CD4-positive, alpha-beta T cell treated with Interleukin-17A for 1 hour (primary cell): ENCODE data around the gene TLCD3B.
A peak's percentile ranks its signal among the peaks of the same experiment; 100 is the strongest.

Experiments used
- DNase-seq: peaks from one replicate; pipeline ENCODE4 v3.0.0-alpha.2; 2020

Gene TLCD3B

GRCh38 chr16:30030841-30031413, at the start of gene TLCD3B:
TSS of gene TLCD3B (minus strand) at chr16:30031271. CDS start at chr16:30030527, 744 bp downstream.
- no peak for DNase-seq

- no peak for DNase-seq
Measured at GRCh38 chr16:30079480-30079879, 48.4 kb upstream of the TLCD3B start.

GRCh38 chr16:30078744-30079143, 47.7 kb upstream of the TLCD3B start:
- DNase-seq: no peak

- no peak for DNase-seq
Measured at GRCh38 chr16:30077656-30078055, 46.6 kb upstream of the TLCD3B start.

- DNase-seq: peak; percentile 31
Measured at GRCh38 chr16:30076276-30076791, 45.3 kb upstream of the TLCD3B start.

- peak; percentile 90 for DNase-seq
Measured at GRCh38 chr16:30075503-30076275, 44.6 kb upstream of the TLCD3B start, which contains the start of gene PPP4C. TSS of gene PPP4C (plus strand) at chr16:30075994. CDS start at chr16:30076378, 384 bp downstream.

- no peak for DNase-seq
Measured at GRCh38 chr16:30070490-30070889, 39.4 kb upstream of the TLCD3B start.

- no peak for DNase-seq
Measured at GRCh38 chr16:30069611-30070462, 38.8 kb upstream of the TLCD3B start.

GRCh38 chr16:30068750-30069610, 37.9 kb upstream of the TLCD3B start:
- peak; percentile 70 for DNase-seq

GRCh38 chr16:30068333-30068732, 37.3 kb upstream of the TLCD3B start:
- no peak for DNase-seq

- no peak for DNase-seq
Measured at GRCh38 chr16:30067584-30067916, 36.5 kb upstream of the TLCD3B start.

- no peak for DNase-seq
Measured at GRCh38 chr16:30066761-30067583, 35.9 kb upstream of the TLCD3B start.

GRCh38 chr16:30065943-30066760, 35.1 kb upstream of the TLCD3B start:
- DNase-seq: no peak

GRCh38 chr16:30065102-30065942, 34.3 kb upstream of the TLCD3B start, which contains the start of gene ALDOA:
TSS of gene ALDOA (plus strand) at chr16:30065760. CDS start at chr16:30066898, 1,138 bp downstream.
- DNase-seq: peak; percentile 95

- no peak for DNase-seq
Measured at GRCh38 chr16:30064729-30065101, 33.6 kb upstream of the TLCD3B start.

- DNase-seq: peak; percentile 81
Measured at GRCh38 chr16:30063893-30064728, 33.0 kb upstream of the TLCD3B start.

- DNase-seq: no peak
Measured at GRCh38 chr16:30063278-30063892, 32.3 kb upstream of the TLCD3B start.
